H4 (cell line): Measurements from ENCODE around the gene SLC30A5. TPM values are rescaled to one million over a fixed set of nuclear protein-coding genes. Genes with fewer than 3 reads are reported as not detected.

Source experiments
- DNase-seq: peaks from one replicate; pipeline ENCODE4 v3.0.0-alpha.2; 2015; ENCODE audit warnings: low spot score
- total RNA-seq: library from RNA; depleted of rRNA; stranded (reverse); fragments of >200 nt; shearing (Covaris generic); gene quantifications from 2 replicates; pipeline ENCODE4 v1.2.3, GENCODE V29; 2014; rRNA removed

The SLC30A5 gene
- total RNA-seq, 1 experiment from 2014 or later: 64.2 TPM

DNA sequence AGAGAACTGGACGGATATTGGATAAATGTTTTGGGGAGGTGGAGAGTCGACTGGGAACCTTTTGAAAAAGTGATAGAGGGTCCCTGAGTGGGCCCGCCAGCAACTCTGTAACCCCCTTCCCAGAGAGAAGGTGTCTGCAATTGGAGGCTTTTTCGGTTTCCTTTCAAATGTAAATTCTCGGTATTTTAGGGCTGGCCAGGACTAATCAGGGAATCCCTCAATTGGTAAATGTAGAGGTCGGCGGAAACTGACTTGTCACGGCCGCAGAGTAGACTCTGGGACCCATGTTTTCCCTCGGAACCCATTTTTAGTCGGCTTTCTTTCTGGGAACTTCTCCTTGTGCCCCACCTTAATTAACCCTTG is 73.7 kb downstream of the SLC30A5 start:
- no peak for DNase-seq

DNA sequence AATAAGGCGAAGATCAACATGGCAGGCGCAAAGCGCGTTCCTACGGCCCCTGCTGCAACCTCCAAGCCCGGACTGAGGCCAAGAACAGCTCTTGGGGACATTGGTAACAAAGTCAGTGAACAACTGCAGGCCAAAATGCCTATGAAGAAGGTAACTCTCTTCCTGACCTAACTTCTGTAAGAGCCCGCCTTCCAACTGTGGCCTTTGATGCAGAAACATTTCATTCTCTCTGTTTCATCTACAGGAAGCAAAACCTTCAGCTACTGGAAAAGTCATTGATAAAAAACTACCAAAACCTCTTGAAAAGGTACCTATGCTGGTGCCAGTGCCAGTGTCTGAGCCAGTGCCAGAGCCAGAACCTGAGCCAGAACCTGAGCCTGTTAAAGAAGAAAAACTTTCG is 74.1 kb downstream of the SLC30A5 start:
- no peak for DNase-seq

DNA sequence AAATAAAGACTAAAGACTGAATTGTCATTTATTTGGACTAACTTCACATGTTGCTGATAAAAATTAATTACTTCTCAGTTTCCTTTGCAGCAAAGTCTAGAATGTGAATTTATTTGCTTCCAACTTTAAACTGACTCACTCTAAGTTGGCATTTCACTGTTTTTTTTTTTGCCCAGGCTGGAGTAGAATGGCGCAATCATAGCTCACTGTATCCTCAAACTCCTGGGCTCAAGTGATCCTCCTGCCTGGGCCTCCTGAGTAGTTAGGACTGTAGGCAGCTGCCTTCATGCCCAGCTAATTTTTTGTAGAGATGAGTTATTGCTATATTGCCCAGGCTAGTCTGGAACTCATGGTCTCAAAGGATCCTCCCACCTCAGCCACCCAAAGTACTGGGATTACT is 76.7 kb downstream of the SLC30A5 start:
- no peak for DNase-seq

DNA sequence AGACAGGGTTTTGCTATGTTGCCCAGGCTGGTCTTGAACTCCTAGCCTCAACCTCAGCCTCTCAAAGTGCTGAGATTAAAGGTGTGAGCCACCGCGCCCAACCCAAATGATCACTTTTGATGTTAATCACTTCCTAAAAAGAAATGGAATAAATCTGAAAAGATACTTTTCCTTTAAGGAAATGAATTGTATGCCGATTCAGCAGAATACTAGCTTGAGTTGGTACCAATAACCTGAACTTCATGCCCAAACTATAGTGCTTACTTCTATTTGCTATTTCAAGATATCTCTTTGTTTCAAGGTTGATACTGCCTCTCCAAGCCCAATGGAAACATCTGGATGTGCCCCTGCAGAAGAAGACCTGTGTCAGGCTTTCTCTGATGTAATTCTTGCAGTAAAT is 77.2 kb downstream of the SLC30A5 start:
- no peak for DNase-seq

Other genes starting within 250 kb of the SLC30A5 start
- gene CCNB1, start 73.1 kb downstream of the SLC30A5 start, total RNA-seq: 513 and 514 TPM in 2 replicates
- gene CENPH, start 95.6 kb downstream of the SLC30A5 start, total RNA-seq: 41.7 and 45.8 TPM in 2 replicates
- 48.7 and 63.9 TPM in 2 replicates for gene CDK7, start 140.9 kb downstream of the SLC30A5 start, total RNA-seq
- gene CCDC125, start 238.8 kb downstream of the SLC30A5 start, total RNA-seq: 0.64 and 4.0 TPM in 2 replicates